ENCODE data around the gene TMEM271.

Gene TMEM271

DNA sequence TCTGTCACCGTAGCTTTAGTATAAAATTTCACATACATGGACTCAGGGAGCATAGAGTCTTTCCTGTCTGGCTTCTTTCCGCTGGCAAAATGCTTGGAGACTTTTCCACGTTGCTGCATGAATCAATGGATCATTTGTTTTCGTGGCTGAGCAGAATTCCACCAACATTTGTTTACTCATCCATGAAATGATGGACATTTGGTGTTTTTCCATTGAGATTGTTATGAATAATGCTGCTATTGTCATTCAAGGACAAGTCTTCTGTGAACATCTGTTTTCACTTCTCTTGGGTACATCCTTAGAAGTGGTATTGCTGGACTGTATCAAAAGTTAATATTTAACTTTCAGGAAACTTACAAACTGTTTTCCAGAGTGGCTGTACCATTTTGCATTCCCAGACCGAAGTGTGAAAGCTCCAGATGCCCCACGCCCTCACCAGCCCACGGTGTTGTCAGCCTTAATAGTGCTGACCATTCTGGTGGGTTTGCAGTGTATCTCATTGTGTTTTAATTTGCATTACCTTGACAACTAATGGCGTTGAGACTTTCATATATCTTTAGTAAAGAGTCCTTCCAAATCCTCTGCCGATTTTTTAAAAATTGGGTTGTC is 5.8 kb upstream of the TMEM271 start:
- DNase-seq (ENCODE audit: low read depth in 4 of 4, low spot score in 1 of 4): no peak

DNA sequence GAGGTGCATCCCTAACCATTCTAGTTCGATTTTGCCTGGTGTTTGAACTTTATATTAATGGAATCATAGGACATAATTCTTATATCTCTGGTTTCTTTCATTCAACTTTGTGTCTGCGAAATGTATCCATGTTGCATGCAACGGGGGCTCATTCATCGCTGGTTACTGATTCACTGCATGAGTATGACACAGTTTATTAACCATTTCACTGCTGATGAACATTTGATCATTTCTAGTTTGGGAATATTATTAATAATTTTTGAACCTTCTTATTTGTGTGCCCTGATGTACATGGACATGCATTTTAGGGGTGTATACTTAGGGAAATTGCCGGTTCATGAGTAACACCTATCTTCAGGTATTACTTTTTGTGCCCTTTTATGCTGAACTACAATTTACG is 5.1 kb upstream of the TMEM271 start:
- DNase-seq (ENCODE audit: low read depth in 4 of 4, low spot score in 1 of 4): no peak

DNA sequence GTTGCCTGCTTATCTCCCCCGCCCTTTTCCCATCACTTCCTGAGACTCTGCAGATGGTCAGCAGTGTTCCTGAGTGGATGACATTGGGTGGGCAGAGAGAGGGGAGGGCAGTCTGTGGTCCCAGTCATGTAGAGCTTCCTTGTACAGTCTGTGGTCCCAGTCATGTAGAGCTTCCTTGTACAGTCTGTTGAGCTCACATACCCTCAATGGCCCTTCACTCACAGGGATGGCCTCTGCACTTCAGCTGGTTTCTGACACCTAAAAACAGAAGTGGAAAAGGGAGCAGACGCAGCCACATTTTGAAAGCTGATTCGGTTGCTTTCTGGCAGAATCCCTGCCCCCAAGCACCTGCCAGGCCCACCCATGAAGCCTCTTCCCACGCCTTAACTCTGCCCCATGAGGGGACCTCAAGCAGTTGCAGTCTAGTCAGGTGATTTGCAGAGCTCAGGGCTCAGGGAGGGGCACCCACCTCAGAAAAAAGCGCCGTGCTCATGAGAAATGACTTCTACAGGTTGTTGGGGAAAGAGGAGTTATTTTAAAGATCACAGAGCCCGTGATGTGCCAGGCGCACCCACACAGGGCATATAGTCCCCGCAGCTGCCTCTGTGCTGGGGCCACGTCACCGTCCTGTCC is 3.6 kb upstream of the TMEM271 start:
- no peak for DNase-seq (ENCODE audit: low read depth in 4 of 4, low spot score in 1 of 4)

DNA sequence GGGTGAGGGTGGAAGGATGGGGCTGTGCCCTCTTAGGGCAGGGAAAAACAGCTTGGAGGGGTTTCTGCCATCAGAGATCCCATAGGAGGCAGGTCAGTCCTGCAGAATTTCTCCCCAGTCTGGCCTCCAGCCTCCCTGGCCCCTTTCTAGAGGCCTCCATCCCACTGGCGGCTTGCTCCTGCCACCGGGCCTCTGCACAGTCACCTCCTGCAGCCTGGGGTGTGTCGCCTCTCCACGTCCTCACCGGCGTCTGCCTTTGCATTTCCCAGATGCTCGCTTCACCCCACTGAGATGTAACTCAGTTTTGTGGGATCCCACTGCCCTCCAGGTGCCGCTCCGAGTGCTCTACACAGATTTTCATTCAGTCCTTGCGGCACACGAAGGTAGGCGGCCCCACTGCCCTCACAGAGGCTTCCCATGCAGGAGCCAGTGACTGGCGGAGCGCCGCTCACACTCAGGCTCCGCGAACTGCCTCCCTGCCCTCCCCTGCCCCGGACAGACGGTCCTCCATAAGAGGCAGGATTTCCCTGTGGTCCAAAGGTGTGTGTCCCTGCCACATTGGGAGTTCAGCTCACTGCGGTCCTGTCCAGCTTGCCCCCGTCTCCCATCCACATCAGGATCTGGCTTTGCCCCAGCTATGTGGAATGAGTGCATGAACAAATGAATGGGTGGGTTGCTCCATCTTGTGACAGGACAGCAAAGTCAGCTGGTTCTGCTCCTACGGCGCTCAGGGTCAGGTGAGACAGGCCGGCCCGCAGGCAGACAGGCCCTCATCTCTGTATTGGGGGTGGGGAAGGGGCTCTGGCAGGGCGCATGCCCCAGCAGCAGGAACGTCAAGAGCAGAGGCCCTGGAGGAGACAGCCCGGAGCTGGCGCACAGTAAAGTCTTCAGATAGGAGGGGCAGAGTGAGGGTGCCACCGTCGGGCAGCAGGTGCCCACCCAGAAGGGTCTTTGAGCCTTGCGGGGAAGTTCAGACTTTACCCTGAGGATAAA is 2.7 kb upstream of the TMEM271 start:
- DNase-seq (ENCODE audit: low read depth in 4 of 4, low spot score in 1 of 4): no peak

DNA sequence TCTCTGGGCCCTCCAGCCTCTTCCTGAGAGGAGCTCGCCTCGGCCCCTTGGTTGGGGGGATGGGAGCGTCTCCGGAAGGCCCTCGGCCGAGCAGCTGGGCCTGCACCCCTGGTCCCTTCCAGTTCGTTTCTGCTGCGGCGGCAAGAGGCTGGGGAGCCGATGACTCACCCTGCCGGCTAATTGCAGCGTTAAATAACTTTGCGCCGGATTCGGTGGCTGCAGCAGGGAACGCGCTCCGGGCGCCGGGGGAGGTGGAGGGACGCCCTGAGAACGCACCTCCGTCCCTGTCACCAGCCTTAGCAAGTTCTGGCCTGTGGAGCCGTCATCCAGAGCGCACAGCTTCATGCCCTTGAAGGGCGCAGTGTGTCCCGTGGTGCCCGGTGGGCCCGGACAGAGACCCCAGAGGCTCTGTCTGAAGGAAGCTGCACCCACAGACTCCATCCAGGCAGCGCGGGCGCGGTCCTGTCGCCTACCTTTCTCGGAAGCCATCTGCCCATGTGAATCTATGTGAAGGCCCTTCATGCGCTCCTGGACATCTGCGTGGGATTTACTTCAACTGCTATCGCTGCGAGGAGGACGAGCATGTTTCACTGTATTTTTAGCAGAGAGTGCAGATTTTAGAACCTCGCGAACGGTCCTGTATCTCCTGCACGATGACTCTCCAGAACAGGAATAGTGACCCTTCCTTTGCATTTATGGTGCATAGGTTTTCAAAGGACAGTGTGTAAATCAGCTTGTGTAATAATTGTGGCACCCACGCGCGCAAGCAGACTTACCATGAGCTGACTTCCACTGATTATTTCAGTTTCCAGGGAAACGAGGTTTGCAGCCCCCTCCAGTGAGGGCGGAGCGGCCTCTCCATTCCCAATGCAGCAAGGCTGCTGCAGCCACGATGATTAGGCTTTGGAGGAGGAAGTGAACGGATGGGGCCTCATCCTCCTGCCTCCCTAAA is 1.7 kb upstream of the TMEM271 start:
- DNase-seq (ENCODE audit: low read depth in 4 of 4, low spot score in 1 of 4): no peak

DNA sequence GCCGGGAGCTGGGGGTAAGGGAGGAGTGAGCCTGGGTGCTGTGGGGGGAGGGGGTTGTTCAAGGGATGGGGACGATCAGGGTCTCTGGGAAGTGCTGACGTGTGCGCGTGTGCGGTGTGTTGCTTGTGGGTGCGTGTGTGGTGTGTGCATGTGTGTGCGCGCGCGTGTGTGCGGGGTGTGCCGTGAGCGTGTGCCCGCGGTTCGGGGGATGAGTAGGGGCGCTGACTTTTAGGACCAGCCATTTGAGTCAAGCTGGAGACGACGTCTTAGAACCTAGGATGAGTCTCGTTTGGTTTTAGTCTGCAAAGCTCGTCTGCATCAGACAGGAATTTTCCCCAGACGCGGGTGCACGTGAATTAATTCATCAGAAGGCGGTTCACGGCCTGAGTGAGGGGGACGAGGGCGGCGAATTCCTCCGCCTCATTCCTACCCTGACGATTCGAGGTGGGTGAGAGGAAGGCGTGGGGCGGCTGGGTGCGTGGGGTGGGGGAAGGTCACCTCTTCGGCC is 950 bp upstream of the TMEM271 start:
- no peak for DNase-seq (ENCODE audit: low read depth in 4 of 4, low spot score in 1 of 4)

DNA sequence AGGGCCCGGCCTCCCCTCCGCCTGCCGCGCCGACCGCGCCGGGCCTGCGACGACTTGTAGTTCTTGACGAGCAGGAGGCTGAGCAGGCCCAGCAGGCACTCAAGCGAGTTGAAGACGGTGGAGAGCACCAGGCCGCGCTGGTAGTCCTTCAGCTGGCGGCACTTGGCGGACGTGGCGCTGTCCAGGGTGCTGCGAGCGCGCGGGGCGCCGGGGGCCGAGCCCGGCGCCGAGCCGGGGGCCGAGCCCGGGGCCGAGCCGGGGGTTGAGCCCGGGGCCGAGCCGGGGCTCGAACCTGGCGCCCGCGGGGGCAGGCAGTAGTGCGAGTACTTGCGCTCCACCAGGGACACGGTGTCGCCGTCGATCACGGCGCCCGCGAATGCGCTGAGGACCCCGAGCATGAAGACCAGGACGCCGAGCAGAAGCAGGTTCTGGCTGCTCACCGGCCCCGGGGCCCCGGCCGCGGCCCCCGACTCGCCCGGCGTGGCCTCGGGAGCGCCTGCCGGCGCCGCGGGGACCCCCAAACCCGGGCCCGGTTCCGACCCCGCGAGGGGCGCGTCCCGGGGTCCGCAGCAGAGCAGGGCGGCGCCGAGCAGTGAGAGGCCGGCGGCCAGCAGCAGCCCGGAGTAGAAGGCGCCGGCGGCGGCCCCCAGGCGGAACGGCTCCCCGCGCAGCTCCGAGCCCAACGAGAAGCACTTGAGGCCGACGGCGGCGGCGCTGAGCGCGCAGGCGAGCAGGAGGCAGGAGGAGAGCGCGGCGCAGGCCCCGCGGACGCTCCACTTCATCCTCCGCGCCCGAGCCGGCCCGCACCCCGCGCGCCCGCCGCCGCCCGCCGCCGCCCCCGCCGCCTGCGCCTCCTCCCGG is 584 bp downstream of the TMEM271 start:
- no peak for DNase-seq (ENCODE audit: low read depth in 4 of 4, low spot score in 1 of 4)

DNA sequence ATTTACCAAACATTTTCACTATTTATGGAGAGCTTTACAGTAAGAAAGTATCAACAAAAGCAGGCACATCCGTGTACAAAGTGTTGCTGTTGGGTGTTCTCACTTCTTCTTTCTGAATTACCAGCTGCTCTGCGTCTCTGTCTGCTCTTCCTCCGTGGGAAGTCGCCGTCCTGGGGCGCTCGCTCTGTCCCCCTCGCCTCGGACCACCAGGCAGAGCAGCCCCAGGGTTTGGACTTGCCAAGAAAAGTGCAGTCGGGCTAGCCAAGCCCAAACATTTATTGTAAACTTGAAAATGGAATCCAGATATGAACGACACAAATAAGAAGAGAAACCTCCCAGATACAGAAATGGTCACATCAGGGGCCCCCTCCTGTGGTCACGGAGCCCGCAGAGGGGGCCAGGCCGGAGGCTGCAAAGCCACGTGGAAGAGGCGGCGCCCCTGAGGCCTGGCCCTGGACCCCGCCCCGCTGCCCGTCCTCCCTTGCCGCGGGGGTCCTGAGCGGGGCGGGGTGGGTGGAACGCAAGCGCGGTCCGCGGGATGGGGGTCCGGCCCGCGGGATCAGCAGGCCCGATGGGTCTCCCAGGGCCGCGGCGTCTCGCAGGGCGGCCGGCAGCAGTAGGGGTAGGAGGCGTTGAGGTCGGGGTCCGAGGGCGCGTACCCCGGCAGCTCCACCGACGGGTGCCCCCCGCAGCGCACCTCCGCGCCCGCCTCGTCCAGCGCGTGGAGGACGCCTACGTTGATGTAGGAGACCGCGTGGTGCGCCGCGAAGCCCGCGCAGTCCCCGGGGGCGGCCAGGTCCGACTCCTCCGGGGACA is 1.5 kb downstream of the TMEM271 start:
- DNase-seq (ENCODE audit: low read depth in 4 of 4, low spot score in 1 of 4): no peak

DNA sequence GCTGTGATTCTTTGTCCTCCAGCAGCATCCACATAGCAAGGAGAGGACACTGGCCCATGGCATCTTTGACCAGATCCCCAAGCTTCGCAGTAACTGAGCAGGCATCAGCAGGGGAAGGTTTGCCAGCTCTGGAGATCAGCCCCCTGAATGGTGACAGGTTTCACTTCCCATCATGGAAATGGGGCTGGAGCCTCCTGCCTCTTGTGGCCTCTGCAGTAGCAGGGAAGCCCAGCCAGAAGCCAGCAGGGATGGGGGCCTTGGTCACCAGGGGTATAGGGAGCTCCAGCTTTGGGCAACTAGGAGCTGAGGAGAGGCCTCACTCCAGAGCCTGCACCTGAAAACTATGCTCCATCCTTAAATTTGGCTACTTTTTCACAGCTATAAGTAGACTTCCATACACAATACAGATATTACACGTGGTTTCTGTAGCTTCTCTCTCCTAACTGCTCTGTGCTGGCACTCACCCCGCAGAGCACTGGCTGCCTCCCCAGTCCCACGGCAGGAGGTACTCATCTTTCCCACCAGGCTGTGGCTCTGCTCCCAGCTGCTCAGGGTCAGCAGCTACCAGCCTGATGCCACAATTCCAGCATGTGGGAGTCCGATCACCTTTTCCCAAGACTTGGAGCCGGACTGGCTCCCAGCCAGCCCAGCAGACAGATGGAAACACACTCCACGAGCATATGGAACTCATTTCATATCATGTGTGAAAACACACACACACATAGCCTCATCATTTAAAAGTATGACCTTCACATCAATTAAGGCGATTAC is 2.8 kb downstream of the TMEM271 start:
- DNase-seq (ENCODE audit: low read depth in 4 of 4, low spot score in 1 of 4): no peak

DNA sequence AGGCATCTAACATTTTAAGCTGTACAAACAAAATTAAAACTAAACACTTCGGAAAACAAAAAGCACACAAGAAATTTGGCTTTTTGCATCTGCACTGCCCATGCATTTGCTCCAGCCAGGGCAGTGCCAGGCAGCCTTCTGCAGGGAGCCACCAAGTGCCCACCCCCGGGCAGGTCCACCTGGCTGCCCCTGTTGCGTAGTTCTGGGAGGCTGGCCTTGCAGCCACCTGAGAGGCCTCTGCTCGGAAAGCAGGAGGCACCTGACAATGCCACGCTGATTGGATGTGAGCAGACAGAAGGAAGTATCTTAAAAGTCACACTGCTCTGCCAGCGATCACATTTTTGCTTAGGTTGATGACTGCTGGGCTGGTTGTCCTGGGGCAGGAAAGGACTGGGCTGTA is 3.5 kb downstream of the TMEM271 start:
- DNase-seq (ENCODE audit: low read depth in 4 of 4, low spot score in 1 of 4): no peak

DNA sequence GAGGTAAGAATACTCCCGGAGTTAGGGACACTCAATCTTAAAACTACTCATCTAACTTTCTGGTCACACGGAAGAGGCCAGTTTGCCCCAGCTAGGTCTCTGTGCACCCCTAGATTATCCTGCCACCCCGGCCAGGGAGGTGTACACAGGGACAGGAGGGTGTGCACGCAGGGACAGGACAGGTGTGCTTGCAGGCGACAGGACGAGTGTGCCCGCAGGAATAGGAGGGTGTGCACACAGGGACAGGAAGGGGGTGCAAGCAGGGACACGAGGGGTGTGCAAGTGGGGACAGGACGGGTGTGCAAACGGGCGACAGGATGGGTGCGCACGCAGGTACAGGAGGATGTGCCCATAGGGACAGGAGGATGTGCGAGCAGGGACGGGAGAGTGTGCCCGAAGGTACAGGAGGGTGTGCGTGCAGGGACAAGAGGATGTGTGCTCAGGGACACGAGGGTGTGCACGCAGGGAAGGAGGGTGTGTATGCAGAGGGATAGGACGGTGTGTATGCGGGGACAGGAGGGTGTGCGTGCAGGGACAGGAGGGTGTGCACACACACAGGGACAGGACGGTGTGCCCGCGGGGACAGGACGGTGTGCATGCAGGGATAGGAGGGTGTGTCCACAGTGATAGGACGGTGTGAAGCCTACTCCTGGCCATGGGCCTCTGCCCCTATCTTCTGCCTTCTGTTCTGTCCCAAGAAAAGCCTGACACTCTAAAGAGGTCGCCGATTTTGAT is 4.1 kb downstream of the TMEM271 start:
- no peak for DNase-seq (ENCODE audit: low read depth in 4 of 4, low spot score in 1 of 4)

DNA sequence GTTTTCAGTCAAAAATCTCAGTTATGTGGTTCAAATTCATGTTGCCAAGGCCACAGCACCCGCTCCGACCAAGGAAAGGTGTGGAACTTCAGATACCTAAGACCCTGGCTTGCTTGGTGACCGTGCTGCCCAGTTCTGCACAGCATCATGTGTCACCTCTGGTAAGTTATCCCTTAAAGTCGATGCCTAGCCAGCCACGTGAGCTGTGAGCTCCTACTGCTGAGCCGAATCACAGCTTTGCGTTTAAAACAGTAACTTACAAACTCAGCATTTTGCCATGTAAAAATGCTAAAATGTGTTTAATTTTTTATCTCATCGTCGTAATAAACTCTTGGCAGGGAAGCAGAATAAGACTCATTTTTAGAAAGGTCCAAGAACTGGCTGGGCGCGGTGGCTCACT is 5.3 kb downstream of the TMEM271 start:
- no peak for DNase-seq (ENCODE audit: low read depth in 4 of 4, low spot score in 1 of 4)

DNA sequence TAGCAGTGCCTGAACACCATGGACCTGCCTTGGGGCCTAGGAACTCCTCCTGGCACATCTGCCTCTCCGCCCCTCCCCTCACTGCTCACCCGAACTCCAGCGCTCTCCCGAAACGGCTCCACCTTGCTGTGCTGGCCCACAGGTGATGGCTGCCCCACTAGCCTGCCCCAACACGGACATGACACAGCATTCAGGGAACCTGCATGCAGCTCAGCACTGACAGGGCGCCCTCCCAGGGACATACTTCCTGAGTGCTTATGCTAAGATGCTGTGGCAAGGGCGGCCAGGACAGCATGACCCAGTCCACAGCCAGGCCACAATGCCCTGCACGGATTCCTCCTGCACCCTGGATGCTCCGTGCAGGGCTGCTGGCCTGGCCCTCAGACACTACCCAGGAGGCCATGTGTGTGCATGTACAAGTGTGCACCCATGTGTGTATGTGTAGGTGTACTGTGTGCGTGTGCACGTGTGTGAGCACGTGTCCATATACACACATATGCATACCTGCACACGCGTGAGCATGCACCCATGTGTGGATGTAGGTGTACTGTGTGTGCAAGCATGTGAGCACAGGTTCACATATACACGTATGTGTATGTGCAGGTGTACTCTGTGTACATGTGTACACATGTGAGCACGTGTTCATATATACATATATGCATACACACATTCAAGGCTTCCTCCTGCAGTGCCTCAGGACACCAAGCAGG is 6.0 kb downstream of the TMEM271 start:
- DNase-seq (ENCODE audit: low read depth in 4 of 4, low spot score in 1 of 4): no peak

DNA sequence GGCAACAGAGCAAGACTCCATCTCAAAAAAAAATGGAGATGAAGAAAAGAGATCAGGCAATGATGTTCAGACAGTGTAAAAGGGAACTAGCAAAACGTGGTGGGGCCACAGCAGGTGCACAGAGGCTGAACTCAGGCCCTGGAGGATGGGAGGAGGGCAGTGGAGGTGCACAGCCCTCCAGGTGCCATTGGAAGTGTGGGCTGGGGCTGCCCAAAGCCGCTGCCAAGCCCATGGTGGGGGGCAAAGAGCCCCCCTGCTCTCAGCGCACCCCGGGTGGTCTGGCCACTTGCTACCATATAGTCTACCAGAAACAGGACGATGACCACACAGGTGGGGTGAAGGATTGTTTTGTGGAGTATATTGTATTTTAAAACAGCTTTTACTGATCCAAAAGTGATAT is 7.1 kb downstream of the TMEM271 start:
- DNase-seq (ENCODE audit: low read depth in 4 of 4, low spot score in 1 of 4): no peak

DNA sequence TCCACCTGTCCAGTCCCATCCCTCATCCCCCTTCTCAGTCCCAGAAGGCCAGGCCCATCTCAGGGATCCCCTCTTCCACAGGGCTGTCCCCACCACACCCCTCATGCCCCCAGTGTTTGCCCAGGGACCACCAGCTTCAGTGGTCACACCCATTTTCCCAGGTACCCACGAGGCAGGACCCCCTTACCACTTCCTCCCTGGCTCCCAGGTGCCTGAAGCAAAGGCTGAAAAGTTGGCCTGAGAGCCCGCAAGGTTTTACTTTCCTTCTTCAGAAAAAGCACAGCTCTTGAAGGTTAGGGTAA is 7.8 kb downstream of the TMEM271 start:
- no peak for DNase-seq (ENCODE audit: low read depth in 4 of 4, low spot score in 1 of 4)

DNA sequence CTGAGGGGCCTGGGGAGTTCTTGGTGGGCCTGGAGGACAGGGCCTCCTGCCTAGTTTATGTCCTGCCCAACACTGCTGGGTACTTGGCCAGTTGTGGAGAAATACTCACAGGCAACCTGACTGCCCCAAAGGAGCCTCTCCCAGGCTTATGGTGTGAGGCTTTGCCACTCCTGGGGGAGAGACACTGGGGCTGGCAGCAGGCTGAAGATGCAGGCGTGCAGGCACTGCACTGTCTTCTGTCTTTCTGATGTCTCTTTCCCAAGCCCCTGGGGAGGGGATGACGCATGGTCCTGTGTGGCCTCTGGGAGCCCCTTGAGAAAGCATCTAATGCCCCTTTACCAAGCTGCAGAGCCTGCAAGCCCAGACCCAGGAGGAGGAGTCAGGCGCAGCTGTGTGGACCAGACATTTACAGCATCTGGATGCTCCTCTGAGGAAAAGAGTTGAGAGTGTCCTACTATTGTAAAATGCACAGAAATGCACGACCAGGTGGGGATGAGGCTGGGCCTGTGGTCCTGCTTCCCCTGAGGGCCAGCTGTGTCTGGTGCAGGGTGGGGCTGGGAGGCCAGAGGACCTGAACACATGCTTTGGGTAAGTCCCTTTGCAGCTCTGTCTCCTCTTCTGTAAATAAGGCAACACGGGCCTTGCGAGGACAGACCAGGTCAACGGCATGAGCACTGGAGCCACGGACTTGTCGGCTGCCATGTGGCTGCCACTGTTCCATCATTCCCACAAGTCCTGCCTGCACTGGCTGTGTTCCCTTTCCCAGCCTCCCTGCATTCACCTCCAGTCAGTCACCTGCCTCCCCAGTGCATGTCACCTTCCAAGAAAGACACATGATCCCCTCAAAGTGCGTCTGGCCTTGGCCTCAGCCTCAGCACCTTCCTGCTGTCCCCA is 8.4 kb downstream of the TMEM271 start:
- no peak for DNase-seq (ENCODE audit: low read depth in 4 of 4, low spot score in 1 of 4)
